ENCODE measurements around the gene C7orf25.
A peak's percentile ranks its signal among the peaks of the same experiment; 100 is the strongest.

Gene C7orf25

GRCh38 chr7:42911454-42912447 is at the start of gene C7orf25:
TSS of gene C7orf25 (minus strand) at chr7:42912070. CDS start at chr7:42910900, 1,170 bp downstream.
- peak; percentile 97 for DNase-seq

- no peak for DNase-seq
Observed at GRCh38 chr7:42961170-42961569, 49.3 kb upstream of the C7orf25 start.

- no peak for DNase-seq
Observed at GRCh38 chr7:42960762-42961161, 48.9 kb upstream of the C7orf25 start.

- DNase-seq, result no peak
Observed at GRCh38 chr7:42959549-42959948, 47.7 kb upstream of the C7orf25 start.

- DNase-seq, result no peak
Observed at GRCh38 chr7:42956062-42956461, 44.2 kb upstream of the C7orf25 start.

- DNase-seq, result no peak
Observed at GRCh38 chr7:42953994-42954393, 42.1 kb upstream of the C7orf25 start.

- no peak for DNase-seq
Observed at GRCh38 chr7:42952328-42952727, 40.5 kb upstream of the C7orf25 start.

- DNase-seq, result no peak
Observed at GRCh38 chr7:42950417-42950816, 38.5 kb upstream of the C7orf25 start.

- no peak for DNase-seq
Observed at GRCh38 chr7:42947521-42947920, 35.7 kb upstream of the C7orf25 start.

GRCh38 chr7:42946627-42946950 is 34.7 kb upstream of the C7orf25 start:
- DNase-seq, result no peak

GRCh38 chr7:42945821-42946626 is 34.2 kb upstream of the C7orf25 start:
- DNase-seq, result no peak

- peak; percentile 86 for DNase-seq
Observed at GRCh38 chr7:42940985-42941847, 29.3 kb upstream of the C7orf25 start.

- peak; percentile 15 for DNase-seq
Observed at GRCh38 chr7:42939457-42940240, 27.8 kb upstream of the C7orf25 start.

GRCh38 chr7:42935861-42936260 is 24.0 kb upstream of the C7orf25 start:
- no peak for DNase-seq

GRCh38 chr7:42934291-42934690 is 22.4 kb upstream of the C7orf25 start:
- DNase-seq, result no peak

- DNase-seq, result no peak
Observed at GRCh38 chr7:42932811-42933591, 21.1 kb upstream of the C7orf25 start.

GRCh38 chr7:42931834-42932651 is 20.2 kb upstream of the C7orf25 start, which contains the start of the genes MRPL32 and PSMA2:
TSS of gene MRPL32 (plus strand) at chr7:42932376. CDS start at chr7:42932387, 11 bp downstream.
TSS of gene PSMA2 (minus strand) at chr7:42932174. CDS start at chr7:42932158, 16 bp downstream.
- peak; percentile 95 for DNase-seq

- DNase-seq, result no peak
Observed at GRCh38 chr7:42931447-42931833, 19.6 kb upstream of the C7orf25 start.

GRCh38 chr7:42930889-42931288 is 19.0 kb upstream of the C7orf25 start:
- no peak for DNase-seq

- DNase-seq, result no peak
Observed at GRCh38 chr7:42929449-42929848, 17.6 kb upstream of the C7orf25 start.

Data from stimulated activated CD4-positive, alpha-beta T cell treated with anti-CD3 and anti-CD28 coated beads, Interleukin-15, amount 100 ng/mL, for 24 hours (primary cell).